Measurements from ENCODE around the gene GNGT2.

DNA sequence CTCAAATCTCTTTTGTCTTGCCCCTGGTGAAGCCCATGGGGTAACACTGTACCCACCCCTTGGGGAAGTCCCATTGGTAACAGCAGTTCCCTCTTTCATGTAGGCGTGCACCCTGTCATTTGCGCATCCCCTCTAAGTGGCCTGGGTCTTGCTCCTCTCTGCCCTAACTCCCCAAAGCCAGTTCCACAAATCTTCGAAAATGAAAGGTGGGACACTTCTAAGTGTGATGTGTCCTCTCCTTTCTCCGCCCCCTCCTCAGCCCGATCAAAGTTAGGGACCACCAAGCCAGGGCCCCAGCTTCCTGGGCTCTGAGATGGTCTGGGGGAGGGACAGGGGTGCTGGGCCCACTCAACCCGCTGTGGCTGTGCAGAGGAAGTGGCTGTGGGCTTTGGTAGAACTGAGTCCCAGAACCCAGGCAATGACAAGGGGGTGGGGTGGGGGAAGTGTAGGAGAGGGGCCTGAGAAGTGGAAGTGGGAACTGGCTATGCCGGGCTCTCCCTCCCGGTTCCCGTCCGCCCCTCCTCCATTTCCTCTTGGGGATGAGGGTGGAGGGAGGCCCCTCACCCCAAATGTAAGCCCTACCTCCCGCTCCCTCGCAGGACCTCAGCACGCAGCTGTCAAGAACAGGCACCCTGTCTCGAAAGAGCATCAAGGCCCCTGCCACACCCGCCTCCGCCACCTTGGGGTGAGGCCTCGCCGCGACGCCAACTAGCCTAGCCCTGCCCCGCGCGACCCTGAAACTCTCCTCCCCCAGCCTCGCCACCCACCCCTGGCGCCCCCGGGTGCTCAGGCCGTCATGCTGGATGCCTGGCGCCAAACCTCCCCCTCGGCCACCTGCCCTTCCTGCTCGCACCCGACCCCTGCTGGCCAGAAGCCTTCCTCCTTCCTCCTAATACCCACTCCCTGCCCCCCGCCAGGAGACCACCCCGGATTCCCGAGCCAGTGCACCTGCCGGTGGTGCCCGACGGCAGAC, 8.9 kb upstream of the GNGT2 start:
- TF ChIP-seq, protein P1, sequence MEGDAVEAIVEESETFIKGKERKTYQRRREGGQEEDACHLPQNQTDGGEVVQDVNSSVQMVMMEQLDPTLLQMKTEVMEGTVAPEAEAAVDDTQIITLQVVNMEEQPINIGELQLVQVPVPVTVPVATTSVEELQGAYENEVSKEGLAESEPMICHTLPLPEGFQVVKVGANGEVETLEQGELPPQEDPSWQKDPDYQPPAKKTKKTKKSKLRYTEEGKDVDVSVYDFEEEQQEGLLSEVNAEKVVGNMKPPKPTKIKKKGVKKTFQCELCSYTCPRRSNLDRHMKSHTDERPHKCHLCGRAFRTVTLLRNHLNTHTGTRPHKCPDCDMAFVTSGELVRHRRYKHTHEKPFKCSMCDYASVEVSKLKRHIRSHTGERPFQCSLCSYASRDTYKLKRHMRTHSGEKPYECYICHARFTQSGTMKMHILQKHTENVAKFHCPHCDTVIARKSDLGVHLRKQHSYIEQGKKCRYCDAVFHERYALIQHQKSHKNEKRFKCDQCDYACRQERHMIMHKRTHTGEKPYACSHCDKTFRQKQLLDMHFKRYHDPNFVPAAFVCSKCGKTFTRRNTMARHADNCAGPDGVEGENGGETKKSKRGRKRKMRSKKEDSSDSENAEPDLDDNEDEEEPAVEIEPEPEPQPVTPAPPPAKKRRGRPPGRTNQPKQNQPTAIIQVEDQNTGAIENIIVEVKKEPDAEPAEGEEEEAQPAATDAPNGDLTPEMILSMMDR (conservative IDR thresholded peaks at IDR 0.05; ENCODE audit: low read length): peak; percentile 28
- no peak for TF ChIP-seq EZH2phosphoT487 (IDR thresholded peaks at IDR 0.05; ENCODE audit: borderline replicate concordance)

Data from Loucy (cell line).